GM19455 (cell line): Measurements from ENCODE around the gene ROR1.

ENCODE experiments used
- ATAC-seq: cut with Tn5 transposase; IDR thresholded peaks from one replicate; pipeline ENCODE4 v1.9.1; 2021; ENCODE audit not compliant: unreplicated experiment

ROR1 gene

GRCh38 chr1:64124704-64125440 lies 351.1 kb downstream of the ROR1 start:
- ATAC-seq, result no peak

- no peak for ATAC-seq
Observed at GRCh38 chr1:64126581-64126980, 352.8 kb downstream of the ROR1 start.

- no peak for ATAC-seq
Observed at GRCh38 chr1:64127297-64127696, 353.5 kb downstream of the ROR1 start.

DNA sequence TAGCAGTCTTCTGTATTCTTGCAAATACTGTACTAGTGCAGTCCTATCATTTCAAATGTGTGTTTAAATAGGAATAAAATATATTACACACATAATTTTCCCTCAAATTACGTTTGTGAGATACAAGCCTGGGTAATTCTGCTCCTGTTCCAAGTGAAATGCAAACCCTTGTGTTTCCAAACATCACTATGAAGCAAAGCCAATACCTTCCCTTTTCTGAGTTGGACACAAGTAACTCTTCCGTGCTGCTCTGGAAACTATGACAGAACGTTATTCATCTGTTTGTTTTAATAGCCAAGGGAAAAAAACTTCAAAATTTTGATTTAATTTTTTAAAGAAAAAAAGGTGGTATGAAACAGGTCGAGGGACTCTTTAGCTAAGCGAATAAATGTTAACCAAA lies 355.9 kb downstream of the ROR1 start:
- no peak for ATAC-seq

DNA sequence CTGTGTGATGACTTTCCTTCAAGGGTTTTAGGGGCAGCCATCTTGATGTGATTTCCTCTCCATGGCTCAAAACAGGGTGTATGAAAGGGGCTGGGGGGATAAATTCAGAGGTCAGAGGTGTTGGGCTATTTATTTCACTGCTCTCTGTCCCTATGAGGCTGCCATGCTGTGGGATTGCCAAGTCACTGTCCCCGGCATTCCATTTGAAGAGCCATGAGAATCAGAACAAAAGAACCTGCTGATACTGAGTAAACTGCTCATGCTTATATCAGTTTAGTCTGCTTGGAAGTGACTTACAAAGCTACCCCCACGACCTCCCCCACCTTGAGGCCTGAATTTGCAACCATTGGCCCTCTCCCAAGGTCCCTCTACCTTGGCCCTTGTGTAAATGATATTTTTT lies 357.3 kb downstream of the ROR1 start:
- no peak for ATAC-seq

DNA sequence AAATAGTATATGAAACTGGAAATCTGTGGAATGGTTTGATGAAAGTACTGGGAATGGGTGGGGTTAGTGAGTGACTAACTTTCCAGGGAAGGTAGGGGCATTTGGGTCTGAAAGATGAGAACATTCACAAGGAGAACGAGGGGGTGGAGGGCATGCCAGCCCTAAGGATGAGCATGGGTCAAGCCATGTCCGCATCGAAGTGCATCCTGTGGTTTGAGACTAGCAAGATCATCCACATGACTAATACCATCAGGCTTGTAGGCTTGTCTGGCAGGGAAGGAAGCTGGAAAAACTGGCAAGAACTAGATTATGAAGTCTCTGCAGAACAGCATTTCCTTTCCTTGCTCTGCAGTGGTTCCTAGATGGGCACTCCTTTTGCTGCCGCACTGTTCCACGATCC lies 359.2 kb downstream of the ROR1 start:
- no peak for ATAC-seq

- ATAC-seq, result no peak
Observed at GRCh38 chr1:64135462-64136223, 361.8 kb downstream of the ROR1 start.

DNA sequence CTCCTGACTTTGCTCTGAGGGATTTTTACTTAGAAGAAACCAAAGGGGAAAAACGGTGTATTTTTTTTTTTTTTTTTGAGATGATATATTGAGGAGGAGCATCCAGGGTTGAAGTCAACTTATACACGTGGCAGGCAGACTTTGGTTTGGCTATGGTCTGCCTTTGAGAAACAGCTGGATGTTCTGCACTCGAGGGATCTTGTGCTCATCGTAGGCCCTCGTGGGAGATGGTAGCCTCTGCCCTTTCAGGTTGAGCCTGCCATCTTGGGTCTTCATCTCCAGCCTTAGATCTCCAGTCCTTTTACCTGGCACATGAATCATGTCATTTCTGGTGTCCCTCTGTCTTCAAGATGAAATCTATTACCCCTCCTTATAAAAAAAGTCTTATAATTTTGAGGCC lies 362.5 kb downstream of the ROR1 start:
- no peak for ATAC-seq

GRCh38 chr1:64136752-64137411 lies 363.1 kb downstream of the ROR1 start:
- ATAC-seq, result peak; percentile 79

DNA sequence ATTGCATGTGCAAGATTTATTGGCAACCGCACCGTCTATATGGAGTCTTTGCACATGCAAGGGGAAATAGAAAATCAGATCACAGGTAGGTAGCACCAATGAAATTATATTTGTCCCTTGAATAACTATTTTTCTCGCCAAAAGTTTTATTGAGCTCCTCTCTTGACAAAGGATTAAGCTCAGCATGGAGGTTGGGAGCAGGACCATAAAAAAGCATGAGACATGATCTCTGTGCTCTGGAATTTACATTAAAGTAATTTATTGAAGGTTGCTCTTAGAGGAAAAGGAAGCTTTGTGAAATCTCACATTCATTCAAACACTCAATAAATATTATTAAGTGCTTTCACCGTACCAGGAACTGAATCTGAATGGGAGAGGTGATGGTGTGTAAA lies 363.6 kb downstream of the ROR1 start:
- ATAC-seq, result no peak

- no peak for ATAC-seq
Observed at GRCh38 chr1:64139877-64140276, 366.1 kb downstream of the ROR1 start.

DNA sequence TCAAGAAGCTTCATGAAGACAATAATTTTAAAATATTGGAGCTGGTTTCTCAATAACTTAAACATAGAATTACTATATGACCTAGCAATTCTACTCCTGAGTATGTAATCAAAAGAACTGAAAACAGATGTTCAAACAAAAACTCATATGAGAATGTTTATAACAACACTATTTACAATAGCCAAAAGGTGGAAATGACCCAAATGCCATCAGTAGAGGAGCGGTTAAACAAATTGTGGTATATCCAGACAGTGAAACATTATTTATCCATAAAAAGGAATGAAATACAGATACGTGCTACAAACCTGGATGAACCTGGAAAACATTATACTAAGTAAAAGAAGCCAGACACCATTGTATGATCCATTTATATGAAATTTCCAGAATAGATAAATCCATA lies 366.8 kb downstream of the ROR1 start:
- no peak for ATAC-seq

GRCh38 chr1:64147045-64147724 lies 373.4 kb downstream of the ROR1 start:
- no peak for ATAC-seq

DNA sequence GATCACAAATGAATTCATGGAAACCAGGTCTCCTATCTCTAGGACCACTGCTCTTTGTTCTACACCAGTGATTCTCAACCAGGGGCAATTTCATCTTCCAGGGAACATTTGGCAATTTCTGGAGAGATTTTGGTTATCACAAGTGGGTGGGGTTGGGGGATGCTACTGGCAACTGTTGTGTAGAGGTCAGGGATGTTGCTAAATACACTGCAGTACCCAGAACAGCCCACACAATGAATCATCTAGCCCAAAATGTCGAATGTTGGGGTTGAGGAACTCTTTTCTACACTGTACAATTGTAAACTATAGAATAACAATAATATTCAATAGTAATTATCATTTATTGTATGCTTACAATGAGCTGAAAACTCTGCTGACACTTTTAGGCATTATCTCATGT lies 373.9 kb downstream of the ROR1 start:
- no peak for ATAC-seq

- ATAC-seq, result no peak
Observed at GRCh38 chr1:64150266-64150665, 376.4 kb downstream of the ROR1 start.

- no peak for ATAC-seq
Observed at GRCh38 chr1:64150729-64151230, 377.0 kb downstream of the ROR1 start.

DNA sequence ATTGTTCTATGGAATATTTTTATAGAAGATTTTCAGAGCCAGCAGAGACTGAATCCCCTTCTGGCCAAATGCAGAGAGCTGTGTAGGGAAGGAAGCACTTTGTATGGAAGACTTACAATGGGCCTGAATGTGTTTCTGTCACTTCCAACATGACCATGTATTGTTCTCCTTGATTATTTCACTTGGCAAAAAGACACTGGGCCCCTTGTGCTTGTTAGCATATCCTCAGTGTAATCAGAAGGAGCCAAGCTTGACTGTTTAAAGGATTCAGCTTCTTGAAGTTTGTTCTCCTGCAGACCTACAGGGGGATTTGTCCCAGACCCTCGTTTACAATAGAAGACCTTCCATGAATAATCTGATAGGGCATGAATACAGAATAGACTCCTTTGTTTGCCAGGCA lies 381.5 kb downstream of the ROR1 start:
- ATAC-seq, result no peak

- no peak for ATAC-seq
Observed at GRCh38 chr1:64161357-64161941, 387.6 kb downstream of the ROR1 start.

DNA sequence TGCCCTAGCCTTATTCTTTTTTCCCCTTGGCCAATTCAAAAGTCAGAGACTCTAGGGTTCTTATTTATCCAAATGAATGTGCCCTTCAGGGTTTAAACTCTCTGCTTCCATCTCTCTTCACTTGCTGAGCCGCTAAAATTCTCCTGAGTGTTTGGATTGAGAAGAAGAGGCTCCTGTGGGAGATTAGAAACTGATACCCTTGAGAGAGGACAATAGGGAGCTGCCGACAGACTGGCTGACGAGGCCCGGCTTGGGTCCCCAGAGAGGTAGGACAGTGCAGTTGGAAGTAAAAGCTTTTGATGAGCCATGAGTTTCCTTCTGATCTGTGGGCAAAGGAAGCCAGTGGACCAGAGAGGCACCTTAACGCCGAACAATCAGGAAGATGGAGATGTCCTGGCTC lies 388.3 kb downstream of the ROR1 start:
- no peak for ATAC-seq

DNA sequence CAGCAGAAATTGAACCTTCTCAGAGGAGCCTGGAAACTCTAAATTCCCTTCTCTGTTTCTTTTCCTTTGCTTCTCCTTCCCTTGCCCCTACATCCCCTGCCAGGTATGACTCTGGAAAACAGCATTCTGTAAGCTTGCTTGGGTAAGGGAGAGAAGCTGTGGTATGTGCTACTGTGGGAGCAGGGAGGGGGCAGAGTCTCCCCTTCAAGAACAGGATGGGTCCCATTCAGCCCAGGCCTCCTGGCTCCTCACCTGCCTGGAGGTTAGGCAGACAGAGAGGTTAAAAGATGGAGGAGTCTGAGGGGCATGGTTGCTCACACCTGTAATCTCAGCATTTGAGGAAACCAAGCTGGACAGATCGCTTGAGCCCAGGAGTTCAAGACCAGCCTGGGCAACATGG lies 389.0 kb downstream of the ROR1 start:
- no peak for ATAC-seq

- no peak for ATAC-seq
Observed at GRCh38 chr1:64163431-64163830, 389.6 kb downstream of the ROR1 start.
